NCI-H2227 (cell line): ENCODE measurements around the gene FHL2.

Source experiments
- DNase-seq: peaks from one replicate; lab custom pipeline; 2025; ENCODE audit not compliant: unreplicated experiment; lab: John Stamatoyannopoulos, UW

Gene FHL2

DNA sequence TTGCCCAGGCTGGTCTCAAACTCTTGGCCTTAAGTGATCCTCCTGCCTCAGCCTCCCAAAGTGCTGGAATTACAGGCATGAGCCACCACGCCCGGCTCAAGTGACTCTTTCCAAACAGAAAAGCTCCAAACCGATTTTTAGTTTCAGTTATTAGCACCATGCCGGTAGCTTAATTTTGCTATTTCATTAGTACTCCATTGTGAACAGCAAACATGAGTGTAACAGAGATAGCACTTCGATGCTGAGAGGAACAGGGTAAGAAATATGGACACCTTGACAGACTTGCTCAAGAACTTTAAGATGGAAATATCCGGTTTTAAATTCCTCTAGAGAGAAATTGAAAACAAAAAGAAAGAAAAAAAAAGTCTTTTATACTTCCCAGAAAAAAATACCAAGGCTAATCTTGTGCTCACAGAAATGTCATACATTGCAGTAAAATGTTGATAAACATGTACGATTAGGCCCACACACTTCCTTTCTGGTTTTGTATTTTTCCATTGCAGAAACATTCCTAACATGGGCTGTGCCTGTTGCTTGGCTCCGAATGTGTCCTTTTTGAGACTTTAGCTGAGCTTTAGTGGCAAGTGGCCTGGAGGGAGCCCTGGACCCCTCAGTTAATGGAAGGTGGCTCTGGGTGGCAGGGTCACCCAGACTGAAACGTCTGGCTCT, 18.3 kb downstream of the FHL2 start:
- DNase-seq, result no peak

- no peak for DNase-seq
Observed at GRCh38 chr2:105379741-105380186, 19.1 kb downstream of the FHL2 start.

DNA sequence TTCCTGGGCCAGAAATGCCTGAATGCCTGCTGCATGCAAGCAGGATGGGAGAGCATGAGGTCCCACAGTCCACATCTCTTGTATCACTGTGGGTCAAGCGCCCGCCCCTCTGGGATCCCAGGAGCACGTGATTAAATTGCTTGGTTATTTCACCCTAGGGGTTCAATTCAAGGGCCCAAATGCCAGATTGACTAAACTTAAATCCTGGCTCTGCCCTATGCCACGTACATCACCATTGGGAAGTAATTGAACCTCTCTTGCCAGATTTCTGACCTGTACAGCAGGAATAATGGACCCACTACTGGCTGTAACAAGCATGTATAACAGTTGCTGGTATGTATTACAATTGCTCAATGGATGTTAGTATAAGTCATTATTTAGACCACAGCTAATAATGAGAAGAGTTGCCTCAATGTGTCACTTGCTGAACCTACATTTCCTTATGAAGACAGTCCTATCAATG, 19.9 kb downstream of the FHL2 start:
- no peak for DNase-seq

DNA sequence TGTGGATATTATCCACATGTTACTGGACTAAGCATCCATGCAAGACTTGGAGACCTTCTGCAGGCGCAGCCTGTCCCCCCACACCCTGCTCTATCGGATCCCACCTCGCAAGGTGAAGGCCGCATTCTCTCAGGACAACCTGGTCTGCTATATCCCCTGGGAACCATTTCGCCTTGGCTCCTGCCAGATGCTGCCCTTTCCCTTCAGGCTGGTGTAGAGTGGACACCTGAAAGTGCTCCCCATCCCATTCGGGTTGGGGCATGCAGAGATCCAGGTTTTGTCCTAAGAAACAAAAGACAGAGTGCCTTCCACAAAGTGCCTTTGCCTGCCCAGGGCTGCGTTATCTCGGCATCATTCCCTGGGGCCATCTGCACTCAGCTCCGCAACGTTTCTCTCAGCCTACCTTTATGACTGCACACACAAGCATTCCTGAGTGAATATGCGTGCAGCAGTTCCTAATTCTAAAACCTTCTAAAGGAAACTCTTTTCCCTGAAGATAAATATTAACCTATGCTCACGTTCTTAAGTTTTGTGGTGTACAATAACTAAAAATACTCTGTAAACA, 20.5 kb downstream of the FHL2 start:
- no peak for DNase-seq

DNA sequence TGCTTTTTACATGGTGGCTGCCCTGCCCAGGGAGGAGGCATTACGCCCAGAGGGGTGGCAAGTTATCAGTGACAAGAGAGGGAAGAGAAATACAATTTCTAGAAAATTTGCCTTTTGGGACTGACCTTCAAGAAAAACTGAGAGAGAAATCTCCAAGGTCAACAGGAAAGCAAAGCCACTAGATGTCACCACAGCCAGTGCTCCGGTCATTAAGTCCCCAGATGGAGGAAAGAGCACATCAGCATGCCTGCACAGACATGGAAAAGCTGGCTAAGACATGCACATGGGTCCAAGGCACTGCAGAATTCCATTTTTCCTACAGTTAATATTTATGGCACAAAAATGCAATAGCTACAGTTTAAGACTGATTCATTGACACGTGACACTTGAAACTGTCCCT, 21.0 kb downstream of the FHL2 start:
- DNase-seq, result no peak

DNA sequence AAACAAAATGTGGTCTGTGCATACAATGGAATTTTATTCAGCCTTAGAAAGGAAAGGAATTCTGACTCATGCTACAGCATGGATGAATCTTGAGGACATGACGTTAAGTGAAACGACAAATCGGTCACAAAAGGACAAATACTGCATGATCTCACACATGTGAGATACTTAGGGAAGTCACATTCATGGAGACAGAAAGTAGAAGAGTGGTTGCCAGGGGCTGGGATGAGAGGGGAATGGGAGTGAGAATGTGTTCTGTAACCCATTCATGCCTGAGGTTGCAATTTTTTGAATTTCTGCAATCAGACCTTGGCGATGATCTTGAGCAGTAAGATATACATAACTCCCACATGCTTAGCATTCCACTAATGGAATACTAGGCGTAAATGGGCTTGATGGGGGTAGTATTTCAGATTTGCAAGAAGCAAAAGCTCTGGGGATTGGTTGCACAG, 22.0 kb downstream of the FHL2 start:
- DNase-seq, result no peak

- no peak for DNase-seq
Observed at GRCh38 chr2:105376010-105376409, 22.8 kb downstream of the FHL2 start.

- DNase-seq, result no peak
Observed at GRCh38 chr2:105375001-105375561, 23.8 kb downstream of the FHL2 start.

DNA sequence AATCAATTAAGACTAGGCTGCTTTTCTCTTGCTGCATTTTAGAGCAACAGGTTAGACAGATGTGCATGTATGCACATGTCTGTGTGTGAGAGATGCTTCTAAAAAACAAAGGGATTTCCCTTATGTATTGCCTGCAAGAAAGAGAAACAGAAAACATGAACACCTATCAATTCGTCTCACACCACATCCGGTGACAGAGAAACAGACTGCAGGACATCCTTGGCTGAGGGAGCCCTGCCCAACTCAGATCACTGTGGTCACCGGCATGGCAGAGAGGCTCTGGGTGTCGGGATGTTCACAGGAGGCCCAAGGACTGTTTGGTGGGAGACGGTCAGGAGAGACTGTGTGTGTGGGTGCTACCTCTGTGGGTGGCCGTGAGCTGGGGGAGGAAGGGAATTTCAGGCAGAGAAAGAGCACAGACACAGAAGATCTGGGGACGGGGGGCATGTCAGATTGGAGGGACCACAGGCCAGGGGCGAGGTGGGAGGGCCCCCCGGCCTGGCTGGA, 24.9 kb downstream of the FHL2 start:
- DNase-seq, result no peak

- no peak for DNase-seq
Observed at GRCh38 chr2:105373344-105373781, 25.5 kb downstream of the FHL2 start.

GRCh38 chr2:105371810-105372209, 27.0 kb downstream of the FHL2 start:
- DNase-seq, result no peak

- no peak for DNase-seq
Observed at GRCh38 chr2:105371156-105371555, 27.7 kb downstream of the FHL2 start.

- peak; percentile 88 for DNase-seq
Observed at GRCh38 chr2:105369777-105370690, 28.8 kb downstream of the FHL2 start.

GRCh38 chr2:105368759-105369408, 30.0 kb downstream of the FHL2 start:
- DNase-seq, result no peak

GRCh38 chr2:105365206-105365605, 33.6 kb downstream of the FHL2 start:
- DNase-seq, result no peak

GRCh38 chr2:105364436-105365139, 34.3 kb downstream of the FHL2 start:
- no peak for DNase-seq

DNA sequence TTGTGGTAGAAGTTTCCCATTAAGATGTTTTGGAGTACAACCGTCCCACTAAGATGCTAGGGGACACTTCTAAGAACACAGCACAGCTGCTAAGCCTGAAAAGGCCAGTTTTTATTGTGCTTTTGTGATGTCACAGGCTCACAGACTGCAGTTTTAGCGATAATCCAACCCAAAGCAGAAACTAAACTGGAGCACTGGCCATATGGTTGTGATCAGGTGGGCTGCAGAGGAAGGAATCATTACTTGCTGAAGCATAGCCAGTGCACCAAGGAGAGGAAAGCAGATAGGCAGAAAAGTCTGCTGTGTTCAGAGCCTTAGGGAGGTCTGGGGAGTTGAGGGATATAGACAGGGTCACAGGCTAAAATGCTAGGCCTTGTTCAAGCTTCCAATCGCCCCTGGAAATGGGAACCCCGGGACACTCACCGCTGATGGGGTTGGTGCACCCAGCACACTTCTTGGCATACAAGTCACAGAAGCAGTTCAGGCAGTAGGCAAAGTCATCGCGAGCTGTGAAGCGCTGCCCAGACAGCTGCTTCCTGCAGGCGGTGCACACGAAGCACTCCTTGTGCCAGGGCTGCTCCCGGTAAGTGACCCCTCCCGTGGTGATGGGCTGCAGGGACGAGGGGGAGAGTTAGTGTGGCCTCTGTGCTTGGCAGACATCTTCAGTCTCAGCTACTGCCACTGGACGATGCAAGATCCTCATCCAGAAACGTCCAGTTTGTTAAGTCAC, 35.8 kb downstream of the FHL2 start:
- no peak for DNase-seq

DNA sequence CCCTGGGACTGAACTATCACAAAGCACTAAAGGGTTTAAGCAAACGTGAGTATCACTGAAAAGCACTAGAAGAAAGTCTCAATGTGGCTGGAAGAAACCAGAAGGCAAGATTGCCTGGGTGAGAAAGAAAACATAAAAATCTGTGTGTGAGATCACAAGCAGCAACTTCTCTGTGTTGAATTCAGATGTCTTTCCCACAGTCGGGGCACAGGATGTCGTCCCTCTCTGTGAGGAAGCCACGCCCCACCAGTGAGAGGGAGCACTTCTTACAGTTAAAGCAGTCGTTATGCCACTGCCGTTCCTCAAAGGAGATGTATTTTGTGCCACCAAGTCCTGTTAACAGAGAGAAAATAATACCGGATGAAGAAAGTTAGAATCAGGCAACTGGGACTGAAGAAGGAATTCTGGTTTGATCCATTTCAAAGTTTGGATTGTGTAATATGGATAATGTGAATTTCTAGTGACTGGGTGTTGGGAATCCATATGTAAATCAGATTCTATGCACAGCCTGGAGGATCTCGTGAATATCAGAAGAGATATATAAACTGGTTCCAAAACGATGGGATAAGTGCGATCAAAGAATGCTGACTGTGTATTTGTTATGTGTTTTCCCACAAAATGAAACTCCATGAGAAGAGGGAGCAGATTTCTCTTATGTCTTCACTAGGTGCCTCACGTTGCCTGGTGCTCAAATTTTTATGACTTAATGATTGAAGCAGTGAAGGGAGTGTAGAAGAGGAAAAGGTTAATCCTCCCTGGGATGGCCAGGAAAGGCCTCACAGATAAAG, 37.6 kb downstream of the FHL2 start:
- DNase-seq, result no peak

DNA sequence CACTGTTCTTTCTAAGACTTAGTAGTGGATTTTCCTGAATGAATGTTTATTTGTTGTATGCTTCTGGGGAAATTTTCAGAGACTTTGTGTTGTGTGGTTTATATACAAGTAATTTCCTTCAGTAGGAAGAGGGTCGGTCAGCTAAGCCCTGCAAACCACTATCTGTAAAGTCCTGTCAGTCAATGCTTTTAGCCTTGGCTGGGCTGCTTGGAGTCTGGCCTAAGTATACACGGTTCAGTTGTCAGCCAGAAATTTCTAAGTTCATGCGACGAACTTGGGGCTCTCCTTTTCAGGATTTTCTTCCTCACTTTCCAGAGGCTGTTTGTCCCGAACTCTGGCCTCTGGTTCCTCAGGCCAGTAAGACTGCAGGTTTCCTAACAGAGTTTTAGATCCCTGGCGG, 40.3 kb downstream of the FHL2 start:
- DNase-seq, result no peak
